H9 (cell line): Measurements from ENCODE around the gene GP1BB. TPM values are rescaled to one million over a fixed set of nuclear protein-coding genes. Genes with fewer than 3 reads are reported as not detected.

ENCODE experiments used
- DNase-seq: peaks from one replicate; pipeline ENCODE4 v3.0.0-alpha.2; 2017
- H2AFZ ChIP-seq: one replicate; pipeline ENCODE4 v1.6.1; 2013; ENCODE audit warnings: mild to moderate bottlenecking, low read length, control low read depth, moderate library complexity
- H2AK5ac ChIP-seq: 2 replicates; pipeline ENCODE4 v1.6.1; 2013; ENCODE audit warnings: low read length, control low read depth, mixed read lengths; ENCODE audit not compliant: insufficient read length
- H2BK120ac ChIP-seq: one replicate; pipeline ENCODE4 v1.6.1; 2013; ENCODE audit warnings: low read depth, mild to moderate bottlenecking, low read length, control low read depth, inconsistent platforms; ENCODE audit not compliant: poor library complexity, severe bottlenecking
- H2BK12ac ChIP-seq: 2 replicates; pipeline ENCODE4 v1.6.1; 2013; ENCODE audit warnings: low read length, control low read depth, mixed read lengths, low read depth; ENCODE audit not compliant: insufficient read length
- H2BK15ac ChIP-seq: 2 replicates; pipeline ENCODE4 v1.6.1; 2013; ENCODE audit warnings: low read depth, low read length, control low read depth
- H2BK20ac ChIP-seq: one replicate; pipeline ENCODE4 v1.6.1; 2013; ENCODE audit warnings: low read depth, mild to moderate bottlenecking, low read length, control low read depth, inconsistent platforms; ENCODE audit not compliant: poor library complexity, severe bottlenecking
- H2BK5ac ChIP-seq: 2 replicates; pipeline ENCODE4 v1.6.1; 2013; ENCODE audit warnings: low read length, control low read depth, mixed read lengths; ENCODE audit not compliant: insufficient read length
- H3K14ac ChIP-seq: 2 replicates; pipeline ENCODE4 v1.6.1; 2013; ENCODE audit warnings: low read length, control low read depth; ENCODE audit not compliant: insufficient read depth
- H3K18ac ChIP-seq: 2 replicates; pipeline ENCODE4 v1.6.1; 2013; ENCODE audit warnings: low read depth, mild to moderate bottlenecking, mixed read lengths, low read length, control low read depth; ENCODE audit not compliant: insufficient read length
- H3K23ac ChIP-seq: 2 replicates; pipeline ENCODE4 v1.6.1; 2013; ENCODE audit warnings: low read length, control low read depth, mixed read lengths, low read depth; ENCODE audit not compliant: insufficient read length
- H3K23me2 ChIP-seq: 2 replicates; pipeline ENCODE4 v1.6.1; 2013; ENCODE audit warnings: low read depth, mild to moderate bottlenecking, mixed read lengths, low read length, control low read depth; ENCODE audit not compliant: insufficient read length, poor library complexity, severe bottlenecking
- H3K27ac ChIP-seq: 2 replicates; pipeline ENCODE4 v1.5.1; 2013; ENCODE audit warnings: low read length, control low read depth, mixed read lengths, low read depth; ENCODE audit not compliant: insufficient read length
- H3K27me3 ChIP-seq: 2 replicates; pipeline ENCODE4 v1.6.1; 2013; ENCODE audit warnings: low read length, control low read depth, inconsistent platforms; ENCODE audit not compliant: insufficient read depth
- H3K4ac ChIP-seq: 2 replicates; pipeline ENCODE4 v1.6.1; 2013; ENCODE audit warnings: low read depth, mild to moderate bottlenecking, control low read depth, inconsistent platforms, low read length, moderate library complexity
- H3K4me1 ChIP-seq: 2 replicates; pipeline ENCODE4 v1.6.1; 2013; ENCODE audit warnings: low read length, control low read depth, inconsistent platforms; ENCODE audit not compliant: insufficient read depth
- H3K4me2 ChIP-seq: 2 replicates; pipeline ENCODE4 v1.6.1; 2013; ENCODE audit warnings: low read length, control low read depth, mixed read lengths; ENCODE audit not compliant: insufficient read length, insufficient read depth
- H3K56ac ChIP-seq: 2 replicates; pipeline ENCODE4 v1.6.1; 2013; ENCODE audit warnings: low read depth, mild to moderate bottlenecking, mixed read lengths, low read length, control low read depth; ENCODE audit not compliant: insufficient read length
- H3K79me1 ChIP-seq: 2 replicates; pipeline ENCODE4 v1.6.1; 2013; ENCODE audit warnings: low read depth, mild to moderate bottlenecking, moderate library complexity, low read length, control low read depth, inconsistent platforms; ENCODE audit not compliant: insufficient read depth, poor library complexity, severe bottlenecking
- H3K79me2 ChIP-seq: 2 replicates; pipeline ENCODE4 v1.6.1; 2013; ENCODE audit warnings: low read length, control low read depth, inconsistent platforms; ENCODE audit not compliant: insufficient read depth
- H3K9ac ChIP-seq: 2 replicates; pipeline ENCODE4 v1.6.1; 2013; ENCODE audit warnings: low read length, control low read depth, mixed read lengths; ENCODE audit not compliant: insufficient read length; ENCODE audit errors: extremely low read depth
- H3K9me3 ChIP-seq: one replicate; pipeline ENCODE4 v1.6.1; 2013; ENCODE audit warnings: low read depth, low read length, inconsistent platforms; ENCODE audit not compliant: control insufficient read depth
- H3T11ph ChIP-seq: one replicate; pipeline ENCODE4 v1.6.1; 2013; ENCODE audit warnings: mild to moderate bottlenecking, low read length, control low read depth, inconsistent platforms
- H4K20me1 ChIP-seq: one replicate; pipeline ENCODE4 v1.6.1; 2013; ENCODE audit not compliant: control insufficient read depth, insufficient read length, insufficient read depth
- H4K5ac ChIP-seq: 2 replicates; pipeline ENCODE4 v1.6.1; 2013; ENCODE audit warnings: low read depth, mild to moderate bottlenecking, mixed read lengths, low read length, control low read depth; ENCODE audit not compliant: insufficient read length
- H4K8ac ChIP-seq: replicated peaks from 2 replicates; pipeline ENCODE4 v1.6.1; 2013; ENCODE audit warnings: low read length, control low read depth, mixed read lengths, low read depth; ENCODE audit not compliant: insufficient read length
- H4K91ac ChIP-seq: 2 replicates; pipeline ENCODE4 v1.6.1; 2013; ENCODE audit warnings: low read depth, mild to moderate bottlenecking, moderate library complexity, mixed read lengths, low read length, control low read depth; ENCODE audit not compliant: insufficient read length
- H3K27ac Mint-ChIP-seq, 3 experiments: 2 replicates in 2 of 3; 3 replicates in 1 of 3; pipeline ENCODE4 v1.8.0; 2020 to 2021; ENCODE audit warnings: mixed read lengths in 3 of 3, mild to moderate bottlenecking in 1 of 3, moderate library complexity in 1 of 3
- H3K27me3 Mint-ChIP-seq: 2 replicates; pipeline ENCODE4 v1.8.0; 2021; ENCODE audit warnings: low read depth, mild to moderate bottlenecking, moderate library complexity, mixed read lengths
- H3K36me3 Mint-ChIP-seq, 3 experiments: 2 replicates in 2 of 3; 3 replicates in 1 of 3; pipeline ENCODE4 v1.8.0; 2020 to 2021; ENCODE audit warnings: low read depth in 3 of 3, mixed read lengths in 3 of 3; ENCODE audit not compliant: insufficient read depth in 1 of 3
- H3K4me1 Mint-ChIP-seq, 2 experiments: 2 replicates each; pipeline ENCODE4 v1.8.0; 2020; ENCODE audit warnings: mixed read lengths in 2 of 2
- H3K4me3 Mint-ChIP-seq, 2 experiments: 2 replicates in 1 of 2; 3 replicates in 1 of 2; pipeline ENCODE4 v1.8.0; 2020 to 2021; ENCODE audit warnings: mild to moderate bottlenecking in 2 of 2, mixed read lengths in 2 of 2, moderate library complexity in 1 of 2
- H3K9me3 Mint-ChIP-seq, 2 experiments: 2 replicates in 1 of 2; 3 replicates in 1 of 2; pipeline ENCODE4 v1.8.0; 2020; ENCODE audit warnings: mild to moderate bottlenecking in 2 of 2, mixed read lengths in 2 of 2, moderate library complexity in 1 of 2
- WGBS: extraction: QIAGEN DNeasy Blood & Tissue Kit; methylation state at CpG from one replicate; pipeline ENCODE4 v1.1.7; 2013; ENCODE audit warnings: missing lambda C conversion rate, low lambda C conversion rate, mixed read lengths; ENCODE audit not compliant: insufficient read length; ENCODE audit errors: extremely low coverage; 5-methylcytosine and 5-hydroxymethylcytosine counted together
- total RNA-seq: library from RNA; stranded (reverse); gene quantifications from 2 replicates; pipeline ENCODE4 v1.2.1, GENCODE V29; 2021
- TF ChIP-seq, protein P1 (sequence below): fragments of 200-600 bp; sonication (generic); conservative IDR thresholded peaks from 3 replicates; pipeline ENCODE4 v1.8.0; 2021; ENCODE audit warnings: antibody characterized with exemption, mild to moderate bottlenecking

GP1BB gene
- total RNA-seq, 1 experiment from 2014 or later: 3.4 TPM

DNA sequence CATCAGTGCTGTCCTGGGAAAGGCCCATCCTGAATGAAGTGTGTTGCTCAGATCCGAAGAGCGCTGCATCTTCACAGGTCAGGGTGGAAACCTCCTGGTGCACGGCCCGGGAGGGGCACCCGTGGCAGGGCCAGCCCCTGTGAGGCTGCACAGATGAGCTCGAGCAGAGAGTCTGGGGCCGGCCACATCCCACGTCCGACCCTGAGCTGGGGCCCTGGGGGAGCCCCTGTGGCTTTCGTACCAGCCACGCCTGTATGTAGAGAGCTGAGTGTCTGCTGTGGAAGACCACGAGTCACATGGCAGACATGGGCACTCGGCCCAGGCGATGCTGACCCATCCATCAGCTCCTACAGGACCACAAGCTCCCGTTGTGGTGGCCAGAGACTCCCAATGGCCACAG is 33.9 kb upstream of the GP1BB start:
- no peaks in the 10 kb centered on the region for H3K23me2 ChIP-seq
- no peak overlapping the region for H2BK5ac ChIP-seq
- no peak overlapping the region for H3K9ac ChIP-seq
- no peak overlapping the region for H3K27ac Mint-ChIP-seq
- no peak overlapping the region; the same call in 1 of the 2 replicates for H3K14ac ChIP-seq
- H3K23ac ChIP-seq: no peak overlapping the region
- H2AFZ ChIP-seq: no peak overlapping the region
- H3K4me1 ChIP-seq: peaks cover 6% of the 10 kb centered on the region; the same call in 1 of the 2 replicates
- H3K4ac ChIP-seq: no peak overlapping the region
- no peak overlapping the region for H4K5ac ChIP-seq
- TF ChIP-seq, protein P1, sequence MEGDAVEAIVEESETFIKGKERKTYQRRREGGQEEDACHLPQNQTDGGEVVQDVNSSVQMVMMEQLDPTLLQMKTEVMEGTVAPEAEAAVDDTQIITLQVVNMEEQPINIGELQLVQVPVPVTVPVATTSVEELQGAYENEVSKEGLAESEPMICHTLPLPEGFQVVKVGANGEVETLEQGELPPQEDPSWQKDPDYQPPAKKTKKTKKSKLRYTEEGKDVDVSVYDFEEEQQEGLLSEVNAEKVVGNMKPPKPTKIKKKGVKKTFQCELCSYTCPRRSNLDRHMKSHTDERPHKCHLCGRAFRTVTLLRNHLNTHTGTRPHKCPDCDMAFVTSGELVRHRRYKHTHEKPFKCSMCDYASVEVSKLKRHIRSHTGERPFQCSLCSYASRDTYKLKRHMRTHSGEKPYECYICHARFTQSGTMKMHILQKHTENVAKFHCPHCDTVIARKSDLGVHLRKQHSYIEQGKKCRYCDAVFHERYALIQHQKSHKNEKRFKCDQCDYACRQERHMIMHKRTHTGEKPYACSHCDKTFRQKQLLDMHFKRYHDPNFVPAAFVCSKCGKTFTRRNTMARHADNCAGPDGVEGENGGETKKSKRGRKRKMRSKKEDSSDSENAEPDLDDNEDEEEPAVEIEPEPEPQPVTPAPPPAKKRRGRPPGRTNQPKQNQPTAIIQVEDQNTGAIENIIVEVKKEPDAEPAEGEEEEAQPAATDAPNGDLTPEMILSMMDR: no peak
- peaks cover 14% of the 10 kb centered on the region for H3K27me3 Mint-ChIP-seq
- H2BK12ac ChIP-seq: no peak overlapping the region
- H2BK120ac ChIP-seq: no peak overlapping the region
- H3K9me3 ChIP-seq: no peaks in the 10 kb centered on the region
- no peaks in the 10 kb centered on the region; a peak in 1 of 7 replicates for H3K36me3 Mint-ChIP-seq
- no peak overlapping the region for H3K56ac ChIP-seq
- DNase-seq: no peak
- no peaks in the 10 kb centered on the region for H3K79me1 ChIP-seq
- H3K79me2 ChIP-seq: no peaks in the 10 kb centered on the region
- WGBS: no CpG with 5 or more reads among the region's 15 CpGs
- no peaks in the 10 kb centered on the region for H3K27me3 ChIP-seq
- no peak overlapping the region for H3K27ac ChIP-seq
- no peak overlapping the region for H3K4me3 Mint-ChIP-seq
- H2BK15ac ChIP-seq: no peak overlapping the region
- peaks cover 18 to 20% of the 10 kb centered on the region in 2 experiments for H3K4me1 Mint-ChIP-seq
- no peak overlapping the region for H4K91ac ChIP-seq
- H4K20me1 ChIP-seq: no peaks in the 10 kb centered on the region
- H4K8ac ChIP-seq: no peak overlapping the region
- H3T11ph ChIP-seq: no peak overlapping the region
- H3K18ac ChIP-seq: no peak overlapping the region
- H3K9me3 Mint-ChIP-seq: peaks cover 0 to 4% of the 10 kb centered on the region in 2 experiments; a peak in 1 of 5 replicates
- H2AK5ac ChIP-seq: no peak overlapping the region
- no peak overlapping the region for H3K4me2 ChIP-seq
- no peak overlapping the region for H2BK20ac ChIP-seq
